ENCODE results near the gene SETD5.

DNA sequence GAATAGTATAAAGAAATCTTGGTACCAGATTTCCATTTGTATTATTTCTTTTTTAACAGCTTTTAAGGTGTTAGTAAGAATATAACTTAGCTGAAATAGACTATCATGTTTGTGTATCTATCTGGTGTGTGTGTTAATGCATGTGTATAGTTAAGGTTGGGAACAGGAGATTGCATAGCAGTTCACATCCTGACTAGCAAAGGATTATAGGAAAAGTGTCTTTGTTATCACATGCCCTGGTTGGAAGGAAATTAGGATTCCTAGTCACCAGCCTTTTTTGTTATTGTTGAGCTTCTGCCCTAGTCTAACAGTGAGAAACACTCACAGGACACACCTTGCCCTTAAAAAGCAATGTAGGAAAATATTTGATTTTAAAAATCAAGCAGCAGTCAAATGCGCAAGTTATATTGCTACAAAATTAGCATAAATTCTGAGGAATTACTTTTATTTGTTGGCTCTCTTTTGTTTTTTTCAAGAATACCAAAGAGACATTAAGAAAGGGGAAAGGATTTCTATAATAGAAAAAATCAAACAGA, 58.2 kb downstream of the SETD5 start:
- TF ChIP-seq CTCF (IDR thresholded peaks at IDR 0.05; ENCODE audit: insufficient read depth, low read depth, low read length) (no peak), EZH2 (IDR thresholded peaks at IDR 0.05; ENCODE audit: insufficient read depth, low read length) (no peak)

Data from astrocyte (in vitro differentiated cells and primary cell).